ENCODE data around the gene TRMT10C. TPM values are rescaled to one million over a fixed set of nuclear protein-coding genes. Genes with fewer than 3 reads are reported as not detected.
A peak's percentile ranks its signal among the peaks of the same experiment; 100 is the strongest.

Gene TRMT10C
- total and polyA plus RNA-seq, 9 of the 15 experiments (the other 6 are each of a cell fraction or from before 2014, with no cell fraction given), result 48.6 to 106 (median 63.9) TPM

DNA sequence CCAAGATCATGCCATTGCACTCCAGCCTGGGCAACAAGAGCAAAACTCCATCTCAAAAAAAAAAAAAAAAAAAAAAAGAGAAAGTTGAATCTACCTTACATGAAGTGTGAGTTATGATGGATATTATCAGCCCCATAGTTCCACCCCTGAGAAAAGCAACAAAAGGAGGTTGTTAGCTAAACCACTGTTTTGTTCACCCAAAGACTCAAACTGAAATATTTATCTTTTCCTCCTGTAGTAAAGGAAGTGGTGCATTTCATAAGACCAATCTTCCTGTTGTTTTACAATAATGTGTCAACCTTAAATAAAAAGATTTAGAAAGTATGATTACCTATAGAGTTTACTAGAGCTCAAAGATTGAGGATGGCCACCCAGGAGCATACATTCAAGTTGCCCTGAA, 18.7 kb upstream of the TRMT10C start:
- peak overlapping the region; percentile 55; the same call in 1 of the 2 replicates for H2AFZ ChIP-seq (ENCODE audit: low read depth, low read length)
- no peaks in the 10 kb centered on the region for H3K36me3 ChIP-seq (ENCODE audit: control insufficient read depth, insufficient read depth, low read length)
- H3K4me2 ChIP-seq (ENCODE audit: insufficient read depth, low read length), result no peak overlapping the region
- no peaks in the 10 kb centered on the region; a peak in 2 of 5 replicates for H3K4me1 ChIP-seq (replicated peaks in 1 of 2; ENCODE audit: control insufficient read depth in 2 of 2, insufficient read depth in 2 of 2, low read length in 2 of 2)
- H3K9me3 ChIP-seq (replicated peaks; ENCODE audit: control insufficient read depth, insufficient read depth, low read depth, low read length), result no peaks in the 10 kb centered on the region
- no peaks in the 10 kb centered on the region for H4K20me1 ChIP-seq (replicated peaks; ENCODE audit: control insufficient read depth, insufficient read depth, low read length)
- no peaks in the 10 kb centered on the region for H3K9me1 ChIP-seq (ENCODE audit: control insufficient read depth, insufficient read depth, low read length)
- no peaks in the 10 kb centered on the region for H3K27me3 ChIP-seq (ENCODE audit: control insufficient read depth in 2 of 2, insufficient read depth in 2 of 2, low read length in 2 of 2)
- H3K27ac ChIP-seq (ENCODE audit: extremely low read depth, low read depth, low read length), result no peak overlapping the region
- H3K9ac ChIP-seq (ENCODE audit: insufficient read depth in 1 of 2, low read depth in 2 of 2, low read length in 2 of 2), result no peak overlapping the region; a peak in 1 of 4 replicates
- BruUV-seq (replicated peaks), result no TSS peak
- FAIRE-seq, result no peak
- DNase-seq (ENCODE audit: extremely low read depth in 1 of 4, low spot score in 3 of 4), result no peak
- no peak for ATAC-seq
- H3K79me2 ChIP-seq (ENCODE audit: control insufficient read depth, insufficient read depth, low read length), result no peaks in the 10 kb centered on the region
- POLR2A ChIA-PET, result interaction anchor here (0.7 kb wide), 1 partner anchor 13 kb away, joined by 3 read pairs; no protein-coding TSS in a partner anchor
- in situ Hi-C loops (cut with MboI), result no loop called here
- CTCF ChIA-PET (ENCODE audit: low intra/inter-chr PET ratio), result no interaction called here
- H3K4me3 ChIP-seq, result no peak overlapping the region
- intact Hi-C loops (cut with micrococcal nuclease), result no loop called here
- TF ChIP-seq RBM15 (IDR thresholded peaks at IDR 0.05; ENCODE audit: insufficient read depth, low read length) (no peak), ZNF133 (CRISPR knock-in tag; IDR thresholded peaks at IDR 0.05) (no peak), ZNF316 (IDR thresholded peaks at IDR 0.05) (no peak), MCM5 (IDR thresholded peaks at IDR 0.05; ENCODE audit: low read depth) (no peak), ZNF583 (CRISPR knock-in tag; IDR thresholded peaks at IDR 0.05) (no peak), ZNF444 (CRISPR knock-in tag; IDR thresholded peaks at IDR 0.05) (no peak), LCOR (CRISPR knock-in tag; IDR thresholded peaks at IDR 0.05) (no peak)
- TF ChIP-seq, protein P1, sequence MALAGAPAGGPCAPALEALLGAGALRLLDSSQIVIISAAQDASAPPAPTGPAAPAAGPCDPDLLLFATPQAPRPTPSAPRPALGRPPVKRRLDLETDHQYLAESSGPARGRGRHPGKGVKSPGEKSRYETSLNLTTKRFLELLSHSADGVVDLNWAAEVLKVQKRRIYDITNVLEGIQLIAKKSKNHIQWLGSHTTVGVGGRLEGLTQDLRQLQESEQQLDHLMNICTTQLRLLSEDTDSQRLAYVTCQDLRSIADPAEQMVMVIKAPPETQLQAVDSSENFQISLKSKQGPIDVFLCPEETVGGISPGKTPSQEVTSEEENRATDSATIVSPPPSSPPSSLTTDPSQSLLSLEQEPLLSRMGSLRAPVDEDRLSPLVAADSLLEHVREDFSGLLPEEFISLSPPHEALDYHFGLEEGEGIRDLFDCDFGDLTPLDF (CRISPR knock-in tag; IDR thresholded peaks at IDR 0.05), result no peak
- TF ChIP-seq, protein P2, sequence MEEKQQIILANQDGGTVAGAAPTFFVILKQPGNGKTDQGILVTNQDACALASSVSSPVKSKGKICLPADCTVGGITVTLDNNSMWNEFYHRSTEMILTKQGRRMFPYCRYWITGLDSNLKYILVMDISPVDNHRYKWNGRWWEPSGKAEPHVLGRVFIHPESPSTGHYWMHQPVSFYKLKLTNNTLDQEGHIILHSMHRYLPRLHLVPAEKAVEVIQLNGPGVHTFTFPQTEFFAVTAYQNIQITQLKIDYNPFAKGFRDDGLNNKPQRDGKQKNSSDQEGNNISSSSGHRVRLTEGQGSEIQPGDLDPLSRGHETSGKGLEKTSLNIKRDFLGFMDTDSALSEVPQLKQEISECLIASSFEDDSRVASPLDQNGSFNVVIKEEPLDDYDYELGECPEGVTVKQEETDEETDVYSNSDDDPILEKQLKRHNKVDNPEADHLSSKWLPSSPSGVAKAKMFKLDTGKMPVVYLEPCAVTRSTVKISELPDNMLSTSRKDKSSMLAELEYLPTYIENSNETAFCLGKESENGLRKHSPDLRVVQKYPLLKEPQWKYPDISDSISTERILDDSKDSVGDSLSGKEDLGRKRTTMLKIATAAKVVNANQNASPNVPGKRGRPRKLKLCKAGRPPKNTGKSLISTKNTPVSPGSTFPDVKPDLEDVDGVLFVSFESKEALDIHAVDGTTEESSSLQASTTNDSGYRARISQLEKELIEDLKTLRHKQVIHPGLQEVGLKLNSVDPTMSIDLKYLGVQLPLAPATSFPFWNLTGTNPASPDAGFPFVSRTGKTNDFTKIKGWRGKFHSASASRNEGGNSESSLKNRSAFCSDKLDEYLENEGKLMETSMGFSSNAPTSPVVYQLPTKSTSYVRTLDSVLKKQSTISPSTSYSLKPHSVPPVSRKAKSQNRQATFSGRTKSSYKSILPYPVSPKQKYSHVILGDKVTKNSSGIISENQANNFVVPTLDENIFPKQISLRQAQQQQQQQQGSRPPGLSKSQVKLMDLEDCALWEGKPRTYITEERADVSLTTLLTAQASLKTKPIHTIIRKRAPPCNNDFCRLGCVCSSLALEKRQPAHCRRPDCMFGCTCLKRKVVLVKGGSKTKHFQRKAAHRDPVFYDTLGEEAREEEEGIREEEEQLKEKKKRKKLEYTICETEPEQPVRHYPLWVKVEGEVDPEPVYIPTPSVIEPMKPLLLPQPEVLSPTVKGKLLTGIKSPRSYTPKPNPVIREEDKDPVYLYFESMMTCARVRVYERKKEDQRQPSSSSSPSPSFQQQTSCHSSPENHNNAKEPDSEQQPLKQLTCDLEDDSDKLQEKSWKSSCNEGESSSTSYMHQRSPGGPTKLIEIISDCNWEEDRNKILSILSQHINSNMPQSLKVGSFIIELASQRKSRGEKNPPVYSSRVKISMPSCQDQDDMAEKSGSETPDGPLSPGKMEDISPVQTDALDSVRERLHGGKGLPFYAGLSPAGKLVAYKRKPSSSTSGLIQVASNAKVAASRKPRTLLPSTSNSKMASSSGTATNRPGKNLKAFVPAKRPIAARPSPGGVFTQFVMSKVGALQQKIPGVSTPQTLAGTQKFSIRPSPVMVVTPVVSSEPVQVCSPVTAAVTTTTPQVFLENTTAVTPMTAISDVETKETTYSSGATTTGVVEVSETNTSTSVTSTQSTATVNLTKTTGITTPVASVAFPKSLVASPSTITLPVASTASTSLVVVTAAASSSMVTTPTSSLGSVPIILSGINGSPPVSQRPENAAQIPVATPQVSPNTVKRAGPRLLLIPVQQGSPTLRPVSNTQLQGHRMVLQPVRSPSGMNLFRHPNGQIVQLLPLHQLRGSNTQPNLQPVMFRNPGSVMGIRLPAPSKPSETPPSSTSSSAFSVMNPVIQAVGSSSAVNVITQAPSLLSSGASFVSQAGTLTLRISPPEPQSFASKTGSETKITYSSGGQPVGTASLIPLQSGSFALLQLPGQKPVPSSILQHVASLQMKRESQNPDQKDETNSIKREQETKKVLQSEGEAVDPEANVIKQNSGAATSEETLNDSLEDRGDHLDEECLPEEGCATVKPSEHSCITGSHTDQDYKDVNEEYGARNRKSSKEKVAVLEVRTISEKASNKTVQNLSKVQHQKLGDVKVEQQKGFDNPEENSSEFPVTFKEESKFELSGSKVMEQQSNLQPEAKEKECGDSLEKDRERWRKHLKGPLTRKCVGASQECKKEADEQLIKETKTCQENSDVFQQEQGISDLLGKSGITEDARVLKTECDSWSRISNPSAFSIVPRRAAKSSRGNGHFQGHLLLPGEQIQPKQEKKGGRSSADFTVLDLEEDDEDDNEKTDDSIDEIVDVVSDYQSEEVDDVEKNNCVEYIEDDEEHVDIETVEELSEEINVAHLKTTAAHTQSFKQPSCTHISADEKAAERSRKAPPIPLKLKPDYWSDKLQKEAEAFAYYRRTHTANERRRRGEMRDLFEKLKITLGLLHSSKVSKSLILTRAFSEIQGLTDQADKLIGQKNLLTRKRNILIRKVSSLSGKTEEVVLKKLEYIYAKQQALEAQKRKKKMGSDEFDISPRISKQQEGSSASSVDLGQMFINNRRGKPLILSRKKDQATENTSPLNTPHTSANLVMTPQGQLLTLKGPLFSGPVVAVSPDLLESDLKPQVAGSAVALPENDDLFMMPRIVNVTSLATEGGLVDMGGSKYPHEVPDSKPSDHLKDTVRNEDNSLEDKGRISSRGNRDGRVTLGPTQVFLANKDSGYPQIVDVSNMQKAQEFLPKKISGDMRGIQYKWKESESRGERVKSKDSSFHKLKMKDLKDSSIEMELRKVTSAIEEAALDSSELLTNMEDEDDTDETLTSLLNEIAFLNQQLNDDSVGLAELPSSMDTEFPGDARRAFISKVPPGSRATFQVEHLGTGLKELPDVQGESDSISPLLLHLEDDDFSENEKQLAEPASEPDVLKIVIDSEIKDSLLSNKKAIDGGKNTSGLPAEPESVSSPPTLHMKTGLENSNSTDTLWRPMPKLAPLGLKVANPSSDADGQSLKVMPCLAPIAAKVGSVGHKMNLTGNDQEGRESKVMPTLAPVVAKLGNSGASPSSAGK (IDR thresholded peaks at IDR 0.05), result no peak
